ENCODE measurements around the gene ECHS1. TPM values are rescaled to one million over a fixed set of nuclear protein-coding genes. Genes with fewer than 3 reads are reported as not detected.

Gene ECHS1
- polyA plus RNA-seq, 1 of the 3 experiments (the other 2 are of a cell fraction): 97.8 TPM

DNA sequence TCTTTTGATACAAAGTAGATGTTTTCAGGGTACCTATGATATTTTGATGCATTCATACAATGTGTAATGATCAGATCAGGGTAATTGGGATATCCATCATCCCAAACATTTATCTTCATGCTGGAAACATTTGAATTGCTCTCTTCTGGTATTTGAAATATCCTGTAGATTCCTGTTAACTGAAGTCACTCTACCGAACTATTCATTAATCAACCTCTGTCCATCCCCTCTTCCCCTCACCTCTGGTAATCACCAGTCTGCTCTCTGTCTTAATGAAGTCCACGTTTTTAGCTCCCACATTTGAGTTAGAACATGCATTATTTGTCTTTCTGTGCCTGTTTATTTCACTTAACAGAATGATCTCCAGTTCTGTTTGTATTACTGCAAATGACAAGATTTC lies 32.1 kb upstream of the ECHS1 start:
- CTCF ChIA-PET: no interaction called here
- no peaks in the 10 kb centered on the region for H3K9me2 ChIP-seq
- peaks cover 51 to 57% of the 10 kb centered on the region in 2 experiments for H3K36me3 ChIP-seq (replicated peaks in 1 of 2; ENCODE audit: control insufficient read depth in 1 of 2, insufficient read depth in 2 of 2, low read length in 1 of 2)
- no peak overlapping the region for H2AFZ ChIP-seq (ENCODE audit: low read depth)
- H3K79me2 ChIP-seq (ENCODE audit: insufficient read depth): peaks cover 48% of the 10 kb centered on the region
- peak overlapping the region; percentile 26; the same call in 1 of the 2 replicates for H3K4me2 ChIP-seq
- H3F3A ChIP-seq (replicated peaks; ENCODE audit: insufficient read depth): peaks cover 18% of the 10 kb centered on the region
- H3K9ac ChIP-seq: no peak overlapping the region
- POLR2A ChIA-PET: no interaction called here
- H3K27ac ChIP-seq (ENCODE audit: low read depth in 2 of 2, low read length in 1 of 2): peak overlapping the region in 1 of 2 experiments; percentile 60; a peak in 2 of 4 replicates
- no peak overlapping the region for H3K4me3 ChIP-seq (ENCODE audit: low read depth in 2 of 2, low read length in 1 of 2)
- peaks cover 13% of the 10 kb centered on the region; the same call in 1 of the 2 replicates for H4K20me1 ChIP-seq (ENCODE audit: insufficient read depth)
- TF ChIP-seq SIN3A (IDR thresholded peaks at IDR 0.05; ENCODE audit: borderline replicate concordance, low read depth, low read length) (no peak), TCF12 (IDR thresholded peaks at IDR 0.05) (peak; percentile 27; the same call in 1 of the 2 replicates), MEF2A (IDR thresholded peaks at IDR 0.05; ENCODE audit: borderline replicate concordance, low read depth) (no peak), POLR2AphosphoS5 (IDR thresholded peaks at IDR 0.05; ENCODE audit: low read depth, low read length) (no peak), GATA2 (CRISPR knock-in tag; IDR thresholded peaks at IDR 0.05) (no peak), CHD2 (IDR thresholded peaks at IDR 0.05; ENCODE audit: low read length, partially characterized antibody) (no peak), FOSL2 (IDR thresholded peaks at IDR 0.05; ENCODE audit: borderline replicate concordance, low read depth) (no peak), RCOR1 (IDR thresholded peaks at IDR 0.05; ENCODE audit: low read length) (no peak), NRF1 (IDR thresholded peaks at IDR 0.05; ENCODE audit: low read depth, low read length) (no peak), RFX5 (IDR thresholded peaks at IDR 0.05; ENCODE audit: low read length) (no peak), EP300 (IDR thresholded peaks at IDR 0.05; ENCODE audit: borderline replicate concordance in 1 of 2, low read depth in 1 of 2, low read length in 1 of 2) (peak in 1 of 2 experiments; percentile 11; a peak in 1 of 4 replicates), JUND (IDR thresholded peaks at IDR 0.05) (peak; percentile 35), FOXJ3 (CRISPR knock-in tag; IDR thresholded peaks at IDR 0.05) (no peak), TEAD4 (IDR thresholded peaks at IDR 0.05; ENCODE audit: borderline replicate concordance, insufficient read depth) (peak; percentile 38; the same call in 1 of the 2 replicates), GABPA (IDR thresholded peaks at IDR 0.05; ENCODE audit: low read depth) (no peak)
- TF ChIP-seq, protein P1, sequence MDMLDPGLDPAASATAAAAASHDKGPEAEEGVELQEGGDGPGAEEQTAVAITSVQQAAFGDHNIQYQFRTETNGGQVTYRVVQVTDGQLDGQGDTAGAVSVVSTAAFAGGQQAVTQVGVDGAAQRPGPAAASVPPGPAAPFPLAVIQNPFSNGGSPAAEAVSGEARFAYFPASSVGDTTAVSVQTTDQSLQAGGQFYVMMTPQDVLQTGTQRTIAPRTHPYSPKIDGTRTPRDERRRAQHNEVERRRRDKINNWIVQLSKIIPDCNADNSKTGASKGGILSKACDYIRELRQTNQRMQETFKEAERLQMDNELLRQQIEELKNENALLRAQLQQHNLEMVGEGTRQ (IDR thresholded peaks at IDR 0.05; ENCODE audit: borderline replicate concordance, low read depth, low read length): no peak
- TF ChIP-seq, protein P2, sequence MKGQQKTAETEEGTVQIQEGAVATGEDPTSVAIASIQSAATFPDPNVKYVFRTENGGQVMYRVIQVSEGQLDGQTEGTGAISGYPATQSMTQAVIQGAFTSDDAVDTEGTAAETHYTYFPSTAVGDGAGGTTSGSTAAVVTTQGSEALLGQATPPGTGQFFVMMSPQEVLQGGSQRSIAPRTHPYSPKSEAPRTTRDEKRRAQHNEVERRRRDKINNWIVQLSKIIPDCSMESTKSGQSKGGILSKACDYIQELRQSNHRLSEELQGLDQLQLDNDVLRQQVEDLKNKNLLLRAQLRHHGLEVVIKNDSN (IDR thresholded peaks at IDR 0.05; ENCODE audit: borderline replicate concordance, low read depth): no peak
- TF ChIP-seq, protein P3, sequence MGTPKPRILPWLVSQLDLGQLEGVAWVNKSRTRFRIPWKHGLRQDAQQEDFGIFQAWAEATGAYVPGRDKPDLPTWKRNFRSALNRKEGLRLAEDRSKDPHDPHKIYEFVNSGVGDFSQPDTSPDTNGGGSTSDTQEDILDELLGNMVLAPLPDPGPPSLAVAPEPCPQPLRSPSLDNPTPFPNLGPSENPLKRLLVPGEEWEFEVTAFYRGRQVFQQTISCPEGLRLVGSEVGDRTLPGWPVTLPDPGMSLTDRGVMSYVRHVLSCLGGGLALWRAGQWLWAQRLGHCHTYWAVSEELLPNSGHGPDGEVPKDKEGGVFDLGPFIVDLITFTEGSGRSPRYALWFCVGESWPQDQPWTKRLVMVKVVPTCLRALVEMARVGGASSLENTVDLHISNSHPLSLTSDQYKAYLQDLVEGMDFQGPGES (IDR thresholded peaks at IDR 0.05; ENCODE audit: low read depth, low read length): no peak
- TF ChIP-seq, protein P4, sequence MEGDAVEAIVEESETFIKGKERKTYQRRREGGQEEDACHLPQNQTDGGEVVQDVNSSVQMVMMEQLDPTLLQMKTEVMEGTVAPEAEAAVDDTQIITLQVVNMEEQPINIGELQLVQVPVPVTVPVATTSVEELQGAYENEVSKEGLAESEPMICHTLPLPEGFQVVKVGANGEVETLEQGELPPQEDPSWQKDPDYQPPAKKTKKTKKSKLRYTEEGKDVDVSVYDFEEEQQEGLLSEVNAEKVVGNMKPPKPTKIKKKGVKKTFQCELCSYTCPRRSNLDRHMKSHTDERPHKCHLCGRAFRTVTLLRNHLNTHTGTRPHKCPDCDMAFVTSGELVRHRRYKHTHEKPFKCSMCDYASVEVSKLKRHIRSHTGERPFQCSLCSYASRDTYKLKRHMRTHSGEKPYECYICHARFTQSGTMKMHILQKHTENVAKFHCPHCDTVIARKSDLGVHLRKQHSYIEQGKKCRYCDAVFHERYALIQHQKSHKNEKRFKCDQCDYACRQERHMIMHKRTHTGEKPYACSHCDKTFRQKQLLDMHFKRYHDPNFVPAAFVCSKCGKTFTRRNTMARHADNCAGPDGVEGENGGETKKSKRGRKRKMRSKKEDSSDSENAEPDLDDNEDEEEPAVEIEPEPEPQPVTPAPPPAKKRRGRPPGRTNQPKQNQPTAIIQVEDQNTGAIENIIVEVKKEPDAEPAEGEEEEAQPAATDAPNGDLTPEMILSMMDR (IDR thresholded peaks at IDR 0.05): no peak
- TF ChIP-seq, protein P5, sequence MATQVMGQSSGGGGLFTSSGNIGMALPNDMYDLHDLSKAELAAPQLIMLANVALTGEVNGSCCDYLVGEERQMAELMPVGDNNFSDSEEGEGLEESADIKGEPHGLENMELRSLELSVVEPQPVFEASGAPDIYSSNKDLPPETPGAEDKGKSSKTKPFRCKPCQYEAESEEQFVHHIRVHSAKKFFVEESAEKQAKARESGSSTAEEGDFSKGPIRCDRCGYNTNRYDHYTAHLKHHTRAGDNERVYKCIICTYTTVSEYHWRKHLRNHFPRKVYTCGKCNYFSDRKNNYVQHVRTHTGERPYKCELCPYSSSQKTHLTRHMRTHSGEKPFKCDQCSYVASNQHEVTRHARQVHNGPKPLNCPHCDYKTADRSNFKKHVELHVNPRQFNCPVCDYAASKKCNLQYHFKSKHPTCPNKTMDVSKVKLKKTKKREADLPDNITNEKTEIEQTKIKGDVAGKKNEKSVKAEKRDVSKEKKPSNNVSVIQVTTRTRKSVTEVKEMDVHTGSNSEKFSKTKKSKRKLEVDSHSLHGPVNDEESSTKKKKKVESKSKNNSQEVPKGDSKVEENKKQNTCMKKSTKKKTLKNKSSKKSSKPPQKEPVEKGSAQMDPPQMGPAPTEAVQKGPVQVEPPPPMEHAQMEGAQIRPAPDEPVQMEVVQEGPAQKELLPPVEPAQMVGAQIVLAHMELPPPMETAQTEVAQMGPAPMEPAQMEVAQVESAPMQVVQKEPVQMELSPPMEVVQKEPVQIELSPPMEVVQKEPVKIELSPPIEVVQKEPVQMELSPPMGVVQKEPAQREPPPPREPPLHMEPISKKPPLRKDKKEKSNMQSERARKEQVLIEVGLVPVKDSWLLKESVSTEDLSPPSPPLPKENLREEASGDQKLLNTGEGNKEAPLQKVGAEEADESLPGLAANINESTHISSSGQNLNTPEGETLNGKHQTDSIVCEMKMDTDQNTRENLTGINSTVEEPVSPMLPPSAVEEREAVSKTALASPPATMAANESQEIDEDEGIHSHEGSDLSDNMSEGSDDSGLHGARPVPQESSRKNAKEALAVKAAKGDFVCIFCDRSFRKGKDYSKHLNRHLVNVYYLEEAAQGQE (IDR thresholded peaks at IDR 0.05; ENCODE audit: low read depth, low read length): no peak
- TF ChIP-seq, protein P6, sequence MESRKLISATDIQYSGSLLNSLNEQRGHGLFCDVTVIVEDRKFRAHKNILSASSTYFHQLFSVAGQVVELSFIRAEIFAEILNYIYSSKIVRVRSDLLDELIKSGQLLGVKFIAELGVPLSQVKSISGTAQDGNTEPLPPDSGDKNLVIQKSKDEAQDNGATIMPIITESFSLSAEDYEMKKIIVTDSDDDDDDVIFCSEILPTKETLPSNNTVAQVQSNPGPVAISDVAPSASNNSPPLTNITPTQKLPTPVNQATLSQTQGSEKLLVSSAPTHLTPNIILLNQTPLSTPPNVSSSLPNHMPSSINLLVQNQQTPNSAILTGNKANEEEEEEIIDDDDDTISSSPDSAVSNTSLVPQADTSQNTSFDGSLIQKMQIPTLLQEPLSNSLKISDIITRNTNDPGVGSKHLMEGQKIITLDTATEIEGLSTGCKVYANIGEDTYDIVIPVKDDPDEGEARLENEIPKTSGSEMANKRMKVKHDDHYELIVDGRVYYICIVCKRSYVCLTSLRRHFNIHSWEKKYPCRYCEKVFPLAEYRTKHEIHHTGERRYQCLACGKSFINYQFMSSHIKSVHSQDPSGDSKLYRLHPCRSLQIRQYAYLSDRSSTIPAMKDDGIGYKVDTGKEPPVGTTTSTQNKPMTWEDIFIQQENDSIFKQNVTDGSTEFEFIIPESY (IDR thresholded peaks at IDR 0.05; ENCODE audit: borderline replicate concordance, low read depth): no peak
- TF ChIP-seq, protein P7, sequence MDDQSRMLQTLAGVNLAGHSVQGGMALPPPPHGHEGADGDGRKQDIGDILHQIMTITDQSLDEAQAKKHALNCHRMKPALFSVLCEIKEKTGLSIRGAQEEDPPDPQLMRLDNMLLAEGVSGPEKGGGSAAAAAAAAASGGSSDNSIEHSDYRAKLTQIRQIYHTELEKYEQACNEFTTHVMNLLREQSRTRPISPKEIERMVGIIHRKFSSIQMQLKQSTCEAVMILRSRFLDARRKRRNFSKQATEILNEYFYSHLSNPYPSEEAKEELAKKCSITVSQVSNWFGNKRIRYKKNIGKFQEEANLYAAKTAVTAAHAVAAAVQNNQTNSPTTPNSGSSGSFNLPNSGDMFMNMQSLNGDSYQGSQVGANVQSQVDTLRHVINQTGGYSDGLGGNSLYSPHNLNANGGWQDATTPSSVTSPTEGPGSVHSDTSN (IDR thresholded peaks at IDR 0.05): peak; percentile 64
- 28% methylated on average over 2 of the region's 2 CpGs for WGBS (ENCODE audit: low lambda C conversion rate)
- H3K27me3 ChIP-seq (ENCODE audit: insufficient read depth): no peaks in the 10 kb centered on the region
- no peak for DNase-seq
- H3K9me3 ChIP-seq: 0 out of 2 replicates have a peak, but pooled peaks cover under 1% of the 10 kb centered on the region
- peaks cover 0 to 12% of the 10 kb centered on the region in 2 experiments; a peak in 3 of 4 replicates for H3K4me1 ChIP-seq (ENCODE audit: control insufficient read depth in 1 of 2, insufficient read depth in 2 of 2, low read depth in 1 of 2, low read length in 1 of 2)
